Measurements from ENCODE around the gene NDRG3. TPM values are rescaled to one million over a fixed set of nuclear protein-coding genes. Genes with fewer than 3 reads are reported as not detected.

The NDRG3 gene
- total and polyA plus RNA-seq, 2 of the 4 experiments (the other 2 are of a cell fraction), result 24.8 to 34.2 TPM

GRCh38 chr20:36779656-36780025 lies 33.8 kb upstream of the NDRG3 start:
- DNase-seq (no peak), ATAC-seq (ENCODE audit: low read depth) (no peak)
- in situ Hi-C loops (cut with MboI; ENCODE audit: low sequenced_read_pairs), result no loop called here
- no peak overlapping the region for H2AK5ac ChIP-seq (ENCODE audit: low read depth, low read length)
- H3K4me1 ChIP-seq (ENCODE audit: control insufficient read depth, insufficient read depth, low read length), result peaks cover 3% of the 10 kb centered on the region
- intact Hi-C loops (cut with micrococcal nuclease), result no loop called here
- 81% methylated on average over 6 of the region's 6 CpGs; no CpG with 5 or more reads in 1 of the 2 experiments for WGBS, 2 experiments (ENCODE audit: extremely low coverage in 2 of 2, insufficient read length in 1 of 2)
- no peak overlapping the region for H4K8ac ChIP-seq (ENCODE audit: low read depth in 2 of 2, low read length in 2 of 2)
- no peaks in the 10 kb centered on the region for H3K27me3 ChIP-seq (ENCODE audit: control insufficient read depth, insufficient read depth, low read length)
- H3K79me1 ChIP-seq (ENCODE audit: low read depth in 1 of 2, low read length in 2 of 2), result peaks cover 18 to 30% of the 10 kb centered on the region in 2 experiments; a peak in 3 of 4 replicates
- no peak overlapping the region for H3K23ac ChIP-seq (ENCODE audit: low read depth, low read length)
- H2BK5ac ChIP-seq (ENCODE audit: low read depth, low read length, poor library complexity, severe bottlenecking), result no peak overlapping the region
- no peak overlapping the region for H2BK15ac ChIP-seq (ENCODE audit: low read depth, low read length)
- no peak overlapping the region for H3K27ac ChIP-seq (ENCODE audit: insufficient read depth, low read length)
- no peak overlapping the region for H3K4me2 ChIP-seq (ENCODE audit: low read depth, low read length)
- no peak overlapping the region for H3K4me3 ChIP-seq (ENCODE audit: insufficient read depth, low read depth, low read length)
- no peak overlapping the region for H4K91ac ChIP-seq (ENCODE audit: insufficient read depth, low read depth, low read length)
- dilution Hi-C loops (cut with HindIII; ENCODE audit: low sequenced_read_pairs, unreplicated experiment), result no loop called here
- no peak overlapping the region for H3K14ac ChIP-seq (replicated peaks; ENCODE audit: low read depth, low read length)
- no peak overlapping the region for H3K9ac ChIP-seq (ENCODE audit: low read depth, low read length)
- H2AFZ ChIP-seq (replicated peaks; ENCODE audit: low read length, poor library complexity), result no peak overlapping the region
- H3K56ac ChIP-seq (ENCODE audit: extremely low read depth, insufficient read depth, low read length), result no peak overlapping the region
- H3K36me3 ChIP-seq (ENCODE audit: control insufficient read depth, insufficient read depth, low read length), result peaks cover 16% of the 10 kb centered on the region
- no peak overlapping the region for H2AK9ac ChIP-seq (replicated peaks; ENCODE audit: low read depth, low read length, poor library complexity)
- no peak overlapping the region for H2BK120ac ChIP-seq (ENCODE audit: low read depth, low read length)
- ChIA-PET POLR2A (ENCODE audit: unreplicated experiment) (no interaction called here), CTCF (no interaction called here)
- no peak for TF ChIP-seq MAFK (IDR thresholded peaks at IDR 0.05; ENCODE audit: low read depth, low read length)
- TF ChIP-seq FOS (IDR thresholded peaks at IDR 0.05; ENCODE audit: low read depth, low read length), result no peak
- no peak for TF ChIP-seq CHD1 (IDR thresholded peaks at IDR 0.05; ENCODE audit: low read depth, low read length)
- no peak for TF ChIP-seq RAD21 (IDR thresholded peaks at IDR 0.05; ENCODE audit: low read length)
- TF ChIP-seq ELK1 (IDR thresholded peaks at IDR 0.05; ENCODE audit: borderline replicate concordance, low read depth, low read length), result no peak
- no peak for TF ChIP-seq MXI1 (IDR thresholded peaks at IDR 0.05; ENCODE audit: borderline replicate concordance, low read depth, low read length)
- TF ChIP-seq, protein P1, sequence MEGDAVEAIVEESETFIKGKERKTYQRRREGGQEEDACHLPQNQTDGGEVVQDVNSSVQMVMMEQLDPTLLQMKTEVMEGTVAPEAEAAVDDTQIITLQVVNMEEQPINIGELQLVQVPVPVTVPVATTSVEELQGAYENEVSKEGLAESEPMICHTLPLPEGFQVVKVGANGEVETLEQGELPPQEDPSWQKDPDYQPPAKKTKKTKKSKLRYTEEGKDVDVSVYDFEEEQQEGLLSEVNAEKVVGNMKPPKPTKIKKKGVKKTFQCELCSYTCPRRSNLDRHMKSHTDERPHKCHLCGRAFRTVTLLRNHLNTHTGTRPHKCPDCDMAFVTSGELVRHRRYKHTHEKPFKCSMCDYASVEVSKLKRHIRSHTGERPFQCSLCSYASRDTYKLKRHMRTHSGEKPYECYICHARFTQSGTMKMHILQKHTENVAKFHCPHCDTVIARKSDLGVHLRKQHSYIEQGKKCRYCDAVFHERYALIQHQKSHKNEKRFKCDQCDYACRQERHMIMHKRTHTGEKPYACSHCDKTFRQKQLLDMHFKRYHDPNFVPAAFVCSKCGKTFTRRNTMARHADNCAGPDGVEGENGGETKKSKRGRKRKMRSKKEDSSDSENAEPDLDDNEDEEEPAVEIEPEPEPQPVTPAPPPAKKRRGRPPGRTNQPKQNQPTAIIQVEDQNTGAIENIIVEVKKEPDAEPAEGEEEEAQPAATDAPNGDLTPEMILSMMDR (conservative IDR thresholded peaks at IDR 0.05; ENCODE audit: low read depth, low read length), result no peak
- TF ChIP-seq NFE2L2 (IDR thresholded peaks at IDR 0.05; ENCODE audit: low read depth, low read length), result no peak
- no peak for TF ChIP-seq SMC3 (IDR thresholded peaks at IDR 0.05; ENCODE audit: low read depth, low read length)
- no peak overlapping the region for H3K4ac ChIP-seq (ENCODE audit: low read depth, low read length)
- no peak overlapping the region for H2BK20ac ChIP-seq (ENCODE audit: low read depth, low read length)
- no TSS peak for BruUV-seq (replicated peaks)
- H3K9me1 ChIP-seq (ENCODE audit: insufficient read depth, low read length), result peaks cover 8% of the 10 kb centered on the region; the same call in 1 of the 2 replicates
- H3K9me3 ChIP-seq (ENCODE audit: control insufficient read depth, insufficient read depth, low read length), result no peaks in the 10 kb centered on the region
- H3K18ac ChIP-seq (ENCODE audit: low read depth, low read length), result no peak overlapping the region
- peaks cover 10% of the 10 kb centered on the region; the same call in 1 of the 2 replicates for H4K20me1 ChIP-seq (ENCODE audit: insufficient read depth, low read length)
- H4K5ac ChIP-seq (ENCODE audit: low read depth, low read length), result no peak overlapping the region
